K562 (cell line): ENCODE data around the gene FRRS1.

Source experiments
- CTCF ChIP-seq, 3 experiments: IDR thresholded peaks in 2 of 3; conservative IDR thresholded peaks in 1 of 3; 2 replicates each; pipeline ENCODE4 v1.5.1; 2011 to 2012; ENCODE audit warnings: low read length in 3 of 3, mild to moderate bottlenecking in 3 of 3, control low read depth in 2 of 3, improper control_type of control experiment in 1 of 3, inconsistent platforms in 1 of 3, low read depth in 1 of 3, mixed read lengths in 1 of 3, moderate library complexity in 1 of 3; ENCODE audit not compliant: insufficient read depth in 2 of 3
- EZH2 ChIP-seq: IDR thresholded peaks from 2 replicates; pipeline ENCODE4 v1.6.1; 2012; ENCODE audit warnings: low read depth, mild to moderate bottlenecking, inconsistent platforms, low read length, borderline replicate concordance
- HMBOX1 ChIP-seq: sonication (generic); IDR thresholded peaks from 2 replicates; pipeline ENCODE4 v1.6.1; 2016
- PTBP1 ChIP-seq: fragments of 200-400 bp; formaldehyde crosslinking; IDR thresholded peaks from 2 replicates; pipeline ENCODE4 v1.6.1; 2017; ENCODE audit warnings: low read depth, low read length
- SRSF9 ChIP-seq: fragments of 200-400 bp; formaldehyde crosslinking; IDR thresholded peaks from 2 replicates; pipeline ENCODE4 v1.6.1; 2017; ENCODE audit warnings: low read depth, low read length, borderline replicate concordance
- TFAP4 ChIP-seq: sonication (generic); formaldehyde crosslinking; IDR thresholded peaks from 2 replicates; pipeline ENCODE4 v1.8.0; 2022; ENCODE audit warnings: missing genetic modification reagents, mild to moderate bottlenecking, moderate library complexity, borderline replicate concordance
- UBTF ChIP-seq, 2 experiments: IDR thresholded peaks; 2 replicates each; pipeline ENCODE4 v1.6.1; 2012; ENCODE audit warnings: improper control_type of control experiment in 2 of 2, low read depth in 2 of 2, low read length in 2 of 2, borderline replicate concordance in 1 of 2
- ZBTB17 ChIP-seq: fragments of 450-650 bp; formaldehyde crosslinking; IDR thresholded peaks from 2 replicates; pipeline ENCODE4 v1.4.0; 2020; ENCODE audit warnings: mild to moderate bottlenecking
- ZBTB8A ChIP-seq: fragments of 450-650 bp; IDR thresholded peaks from 2 replicates; pipeline ENCODE4 v1.6.1; 2018; ENCODE audit warnings: mild to moderate bottlenecking, moderate library complexity; ENCODE audit not compliant: partially characterized antibody
- ZNF583 ChIP-seq: fragments of 250-450 bp; sonication (Bioruptor Pico); IDR thresholded peaks from 2 replicates; pipeline ENCODE4 v1.4.0; 2020

GRCh38 chr1:99662539-99663080, 103.8 kb downstream of the FRRS1 start:
- TF ChIP-seq HMBOX1 (no peak), CTCF (IDR thresholded peaks at IDR 0.05 in 2 of 3, conservative IDR thresholded peaks at IDR 0.05 in 1 of 3; ENCODE audit: insufficient read depth in 2 of 3, low read depth in 1 of 3, low read length in 3 of 3) (no peak), UBTF (IDR thresholded peaks at IDR 0.05; ENCODE audit: borderline replicate concordance in 1 of 2, low read depth in 2 of 2, low read length in 2 of 2) (no peak), SRSF9 (no peak), EZH2 (no peak), ZBTB17 (no peak), PTBP1 (no peak), ZNF583 (CRISPR knock-in tag) (no peak), ZBTB8A (no peak), TFAP4 (no peak)
